SW480 (cell line): ENCODE measurements around the gene MFF.
"Not testable (repeated sequence)": the region's sequence is repeated elsewhere in the genome, so short reads cannot be mapped to it uniquely, and the experiment has no call there.

Experiments used
- DNase-seq: peaks from one replicate; pipeline ENCODE4 v3.0.0-alpha.2; 2016; ENCODE audit warnings: low spot score

The MFF gene

GRCh38 chr2:227377467-227378351 is 52.7 kb downstream of the MFF start:
- peak; percentile 11 for DNase-seq

- DNase-seq: no peak
These were observed 53.3 kb downstream of the MFF start for GRCh38 chr2:227378371-227378782.

GRCh38 chr2:227379095-227379494 is 54.0 kb downstream of the MFF start, which contains the start of gene TM4SF20:
TSS of gene TM4SF20 (minus strand) at chr2:227379306. CDS start at chr2:227379268, 38 bp downstream.
- no peak for DNase-seq

GRCh38 chr2:227382241-227382835 is 57.3 kb downstream of the MFF start:
- DNase-seq: not testable (repeated sequence)

GRCh38 chr2:227383686-227384085 is 58.6 kb downstream of the MFF start:
- no peak for DNase-seq

GRCh38 chr2:227386630-227387029 is 61.6 kb downstream of the MFF start:
- no peak for DNase-seq

- DNase-seq: not testable (repeated sequence)
These were observed 62.5 kb downstream of the MFF start, which contains the start of gene SCYGR1 for GRCh38 chr2:227387583-227387982. TSS of gene SCYGR1 (minus strand) at chr2:227387949. CDS start at chr2:227387949, 0 bp downstream.

GRCh38 chr2:227388537-227389011 is 63.5 kb downstream of the MFF start:
- DNase-seq: no peak

GRCh38 chr2:227389231-227389630 is 64.2 kb downstream of the MFF start:
- no peak for DNase-seq

GRCh38 chr2:227389661-227390060 is 64.6 kb downstream of the MFF start:
- DNase-seq: no peak

GRCh38 chr2:227390468-227391256 is 65.6 kb downstream of the MFF start:
- DNase-seq: no peak

GRCh38 chr2:227394401-227394800 is 69.3 kb downstream of the MFF start:
- no peak for DNase-seq

- peak; percentile 24 for DNase-seq
These were observed 70.5 kb downstream of the MFF start for GRCh38 chr2:227395556-227395955.

GRCh38 chr2:227397562-227397961 is 72.5 kb downstream of the MFF start:
- no peak for DNase-seq

GRCh38 chr2:227398684-227399670 is 73.9 kb downstream of the MFF start:
- DNase-seq: no peak

GRCh38 chr2:227401550-227401949 is 76.5 kb downstream of the MFF start:
- no peak for DNase-seq

GRCh38 chr2:227402321-227402720 is 77.3 kb downstream of the MFF start:
- no peak for DNase-seq

GRCh38 chr2:227402959-227403358 is 77.9 kb downstream of the MFF start:
- DNase-seq: peak; percentile 36

- DNase-seq: no peak
These were observed 79.7 kb downstream of the MFF start for GRCh38 chr2:227404585-227405271.
